Omental fat pad (tissue), 4 donors: ENCODE measurements around the gene RFPL3. TPM values are rescaled to one million over a fixed set of nuclear protein-coding genes. Genes with fewer than 3 reads are reported as not detected.

Experiments
- ATAC-seq: fragments of 150-250 bp; one replicate; pipeline ENCODE4 v1.9.1; 2016; ENCODE audit warnings: mild to moderate bottlenecking, moderate library complexity; ENCODE audit not compliant: low FRiP score
- DNase-seq: peaks from one replicate; pipeline ENCODE4 v3.0.0-alpha.2; 2019; ENCODE audit warnings: low spot score
- CTCF ChIP-seq, 3 donors: fragments of 450-650 bp; IDR thresholded peaks; one replicate each; pipeline ENCODE4 v1.5.1; 2016 to 2017; ENCODE audit warnings: antibody characterized with exemption in 3 of 3, mild to moderate bottlenecking in 3 of 3, moderate library complexity in 2 of 3
- total RNA-seq, 4 donors: library from RNA; depleted of rRNA; stranded (reverse); fragments of >200 nt; gene quantifications; one replicate each; pipeline ENCODE4 v1.1.0, GENCODE V29; 2016

RFPL3 gene
- total RNA-seq, 4 donors from 2014 or later: not detected

- ATAC-seq (no peak), DNase-seq (no peak)
- TF ChIP-seq CTCF (IDR thresholded peaks at IDR 0.05): no peak
These were observed 32.9 kb upstream of the RFPL3 start for GRCh38 chr22:32324505-32325415.

GRCh38 chr22:32325416-32325801 is 32.3 kb upstream of the RFPL3 start:
- ATAC-seq (no peak), DNase-seq (no peak)

GRCh38 chr22:32325811-32326237 is 31.8 kb upstream of the RFPL3 start:
- DNase-seq (no peak), ATAC-seq (no peak)
- TF ChIP-seq CTCF (IDR thresholded peaks at IDR 0.05): no peak

More at GRCh38 chr22:32325416-32325801, 32.3 kb upstream of the RFPL3 start:
- no peak for TF ChIP-seq CTCF (IDR thresholded peaks at IDR 0.05)

GRCh38 chr22:32326647-32327046 is 31.0 kb upstream of the RFPL3 start:
- TF ChIP-seq CTCF (IDR thresholded peaks at IDR 0.05): no peak
- no peak for ATAC-seq
- DNase-seq: no peak

GRCh38 chr22:32327066-32327465 is 30.6 kb upstream of the RFPL3 start:
- DNase-seq (no peak), ATAC-seq (no peak)
- TF ChIP-seq CTCF (IDR thresholded peaks at IDR 0.05): no peak

GRCh38 chr22:32327596-32328171 is 30.0 kb upstream of the RFPL3 start:
- DNase-seq (no peak), ATAC-seq (no peak)
- TF ChIP-seq CTCF (IDR thresholded peaks at IDR 0.05): no peak
